OCI-M2 (cell line): ENCODE data around the gene ASIC4.

Experiments used
- DNase-seq: peaks from one replicate; lab custom pipeline; 2025; ENCODE audit not compliant: unreplicated experiment; lab: John Stamatoyannopoulos, UW

Gene ASIC4

GRCh38 chr2:219497495-219498279 is 16.6 kb upstream of the ASIC4 start:
- no peak for DNase-seq

- peak; percentile 85 for DNase-seq
These were observed 15.8 kb upstream of the ASIC4 start, which contains the start of gene GMPPA for GRCh38 chr2:219498280-219499057. TSS of gene GMPPA (plus strand) at chr2:219498891. CDS start at chr2:219499976, 1,085 bp downstream.

- no peak for DNase-seq
These were observed 15.3 kb upstream of the ASIC4 start for GRCh38 chr2:219499058-219499307.

GRCh38 chr2:219499555-219499954 is 14.7 kb upstream of the ASIC4 start:
- no peak for DNase-seq

GRCh38 chr2:219500135-219500534 is 14.1 kb upstream of the ASIC4 start:
- no peak for DNase-seq

GRCh38 chr2:219501849-219502248 is 12.4 kb upstream of the ASIC4 start:
- DNase-seq, result no peak

GRCh38 chr2:219502618-219503017 is 11.7 kb upstream of the ASIC4 start:
- DNase-seq, result no peak

GRCh38 chr2:219505585-219505984 is 8.7 kb upstream of the ASIC4 start:
- DNase-seq, result no peak

- no peak for DNase-seq
These were observed 8.0 kb upstream of the ASIC4 start for GRCh38 chr2:219506153-219506801.

GRCh38 chr2:219506802-219507526 is 7.3 kb upstream of the ASIC4 start:
- DNase-seq, result no peak

GRCh38 chr2:219507581-219508443 is 6.5 kb upstream of the ASIC4 start:
- no peak for DNase-seq

- no peak for DNase-seq
These were observed 5.9 kb upstream of the ASIC4 start for GRCh38 chr2:219508444-219508734.

GRCh38 chr2:219508971-219509779 is 5.1 kb upstream of the ASIC4 start:
- no peak for DNase-seq

GRCh38 chr2:219509780-219510511 is 4.3 kb upstream of the ASIC4 start:
- peak; percentile 76 for DNase-seq

GRCh38 chr2:219510512-219511135 is 3.7 kb upstream of the ASIC4 start:
- DNase-seq, result no peak

- no peak for DNase-seq
These were observed 2.5 kb upstream of the ASIC4 start for GRCh38 chr2:219511547-219512325.

- no peak for DNase-seq
These were observed 1.6 kb upstream of the ASIC4 start for GRCh38 chr2:219512524-219513216.
